HepG2 (cell line): ENCODE data around the gene TMC4. TPM values are rescaled to one million over a fixed set of nuclear protein-coding genes. Genes with fewer than 3 reads are reported as not detected.
A peak's percentile ranks its signal among the peaks of the same experiment; 100 is the strongest.

Source experiments
- AKAP8 ChIP-seq: sonication (generic); formaldehyde crosslinking; IDR thresholded peaks from 2 replicates; pipeline ENCODE4 v1.5.1; 2020; ENCODE audit warnings: mild to moderate bottlenecking, missing genetic modification reagents
- ARNT2 ChIP-seq: sonication (generic); formaldehyde crosslinking; IDR thresholded peaks from 2 replicates; pipeline ENCODE4 v1.8.0; 2022; ENCODE audit warnings: mild to moderate bottlenecking, low read depth, missing genetic modification reagents, moderate library complexity
- ASH2L ChIP-seq: fragments of 300-600, 200-600 bp; sonication (generic); IDR thresholded peaks from 2 replicates; pipeline ENCODE4 v1.7.0; 2017; ENCODE audit warnings: low read depth, mild to moderate bottlenecking, moderate library complexity, mixed read lengths, low read length; ENCODE audit not compliant: insufficient read length
- CEBPZ ChIP-seq: IDR thresholded peaks from 2 replicates; pipeline ENCODE4 v1.6.1; 2012; ENCODE audit warnings: low read length, improper control_type of control experiment
- E2F2 ChIP-seq: sonication (generic); formaldehyde crosslinking; IDR thresholded peaks from 2 replicates; pipeline ENCODE4 v1.4.0; 2020; ENCODE audit warnings: missing genetic modification reagents, borderline replicate concordance
- FOXC1 ChIP-seq: sonication (generic); formaldehyde crosslinking; IDR thresholded peaks from 2 replicates; pipeline ENCODE4 v1.8.0; 2022; ENCODE audit warnings: mild to moderate bottlenecking, missing genetic modification reagents, borderline replicate concordance
- GLI4 ChIP-seq: sonication (generic); formaldehyde crosslinking; IDR thresholded peaks from 2 replicates; pipeline ENCODE4 v1.5.1; 2020; ENCODE audit warnings: missing genetic modification reagents, mild to moderate bottlenecking, moderate library complexity, borderline replicate concordance
- HNRNPUL1 ChIP-seq: fragments of 200-400 bp; formaldehyde crosslinking; IDR thresholded peaks from 2 replicates; pipeline ENCODE4 v1.6.1; 2017; ENCODE audit warnings: low read depth, mild to moderate bottlenecking, low read length, moderate library complexity
- ISL2 ChIP-seq: sonication (generic); formaldehyde crosslinking; IDR thresholded peaks from 2 replicates; pipeline ENCODE4 v1.5.0; 2020; ENCODE audit warnings: missing genetic modification reagents
- NFE2L1 ChIP-seq: sonication (generic); formaldehyde crosslinking; IDR thresholded peaks from 2 replicates; pipeline ENCODE4 v1.4.0; 2020; ENCODE audit warnings: missing genetic modification reagents, mild to moderate bottlenecking, borderline replicate concordance
- PBX2 ChIP-seq: IDR thresholded peaks from 2 replicates; pipeline ENCODE4 v1.6.1; 2016; ENCODE audit warnings: control low read depth
- SNRNP70 ChIP-seq: fragments of 200-400 bp; formaldehyde crosslinking; IDR thresholded peaks from 2 replicates; pipeline ENCODE4 v1.6.1; 2017; ENCODE audit warnings: mild to moderate bottlenecking, low read depth, low read length, moderate library complexity
- ZBTB7B ChIP-seq: sonication (generic); formaldehyde crosslinking; IDR thresholded peaks from 2 replicates; pipeline ENCODE4 v1.4.0; 2020; ENCODE audit warnings: missing genetic modification reagents
- ZNF251 ChIP-seq: sonication (generic); formaldehyde crosslinking; IDR thresholded peaks from 2 replicates; pipeline ENCODE4 v1.9.0; 2021; ENCODE audit warnings: mild to moderate bottlenecking, missing genetic modification reagents
- ZNF253 ChIP-seq: sonication (generic); formaldehyde crosslinking; IDR thresholded peaks from 2 replicates; pipeline ENCODE4 v1.8.0; 2022; ENCODE audit warnings: mild to moderate bottlenecking, missing genetic modification reagents, borderline replicate concordance
- ZNF333 ChIP-seq: sonication (generic); formaldehyde crosslinking; IDR thresholded peaks from 2 replicates; pipeline ENCODE4 v1.4.0; 2020; ENCODE audit warnings: mild to moderate bottlenecking, missing genetic modification reagents, borderline replicate concordance
- ZNF431 ChIP-seq: sonication (generic); formaldehyde crosslinking; IDR thresholded peaks from 2 replicates; pipeline ENCODE4 v1.9.0; 2022; ENCODE audit warnings: missing genetic modification reagents, low read depth, mild to moderate bottlenecking, borderline replicate concordance
- ZNF513 ChIP-seq: sonication (generic); formaldehyde crosslinking; conservative IDR thresholded peaks from 2 replicates; pipeline ENCODE4 v1.5.0; 2020; ENCODE audit warnings: missing genetic modification reagents
- ZNF775 ChIP-seq: sonication (generic); formaldehyde crosslinking; IDR thresholded peaks from 2 replicates; pipeline ENCODE4 v1.4.0; 2020; ENCODE audit warnings: missing genetic modification reagents, mild to moderate bottlenecking, moderate library complexity, borderline replicate concordance
- polyA plus RNA-seq, 8 experiments: library from polyadenylated mRNA; depleted of rRNA in 3 of 8; stranded (reverse) in 7 of 8; unstranded in 1 of 8; fragments of >200 nt; fragmentation: Illumina TruSeq in 4 of 8; extraction: Trizol in 4 of 8; gene quantifications; 2 replicates each; pipeline versions ENCODE4 v1.2.1 to v1.2.3, GENCODE V29; 2011 to 2016; ENCODE audit warnings: low read depth in 4 of 8, missing spikeins in 1 of 8, mixed read lengths in 1 of 8; ENCODE audit not compliant: insufficient read depth in 1 of 8
- total RNA-seq, 5 experiments: library from RNA; depleted of rRNA; stranded (reverse); fragments of >200 nt; fragmentation: Illumina TruSeq; extraction: Trizol; gene quantifications; 2 replicates each; pipeline ENCODE4 v1.2.3, GENCODE V29; 2016; ENCODE audit warnings: low read depth in 1 of 5

The TMC4 gene
- total and polyA plus RNA-seq, 2 of the 13 experiments (the other 11 are each of a cell fraction or from before 2014, with no cell fraction given) = 0.13 to 0.24 TPM

- TF ChIP-seq ZNF775 (CRISPR knock-in tag) (no peak), ZNF253 (CRISPR knock-in tag) (0 out of 2 replicates have a peak, but pooled peaks have one; percentile 42), FOXC1 (CRISPR knock-in tag) (no peak), GLI4 (CRISPR knock-in tag) (peak; percentile 83; the same call in 1 of the 2 replicates), AKAP8 (CRISPR knock-in tag) (peak; percentile 87), ZNF333 (CRISPR knock-in tag) (peak; percentile 93; the same call in 1 of the 2 replicates), E2F2 (CRISPR knock-in tag) (no peak), ZNF251 (CRISPR knock-in tag) (no peak), ZNF513 (CRISPR knock-in tag) (no peak), CEBPZ (no peak), ISL2 (CRISPR knock-in tag) (no peak; the same call in 1 of the 2 replicates), HNRNPUL1 (0 out of 2 replicates have a peak, but pooled peaks have one; percentile 29), PBX2 (CRISPR knock-in tag) (no peak), ZBTB7B (CRISPR knock-in tag) (peak; percentile 31; the same call in 1 of the 2 replicates), NFE2L1 (CRISPR knock-in tag) (no peak), ZNF431 (CRISPR knock-in tag) (no peak), SNRNP70 (no peak), ASH2L (peak; percentile 66), ARNT2 (CRISPR knock-in tag) (peak; percentile 73; the same call in 1 of the 2 replicates)
Measured at GRCh38 chr19:54191011-54191810, 18.3 kb upstream of the TMC4 start, which contains the start of gene TSEN34 (continued).
